NB4 (cell line): Measurements from ENCODE around the gene SYNGR1.

Experiments
- DNase-seq: peaks from one replicate; pipeline ENCODE4 v3.0.0; 2010; ENCODE audit warnings: low read depth
- H3K4me3 ChIP-seq: one replicate; pipeline ENCODE4 v1.5.1; 2011; ENCODE audit warnings: mild to moderate bottlenecking, low read depth, low read length, moderate library complexity
- MYC ChIP-seq: IDR thresholded peaks from 2 replicates; pipeline ENCODE4 v1.6.1; 2011; ENCODE audit warnings: low read depth, low read length
- POLR2A ChIP-seq: IDR thresholded peaks from 2 replicates; pipeline ENCODE4 v1.6.1; 2011; ENCODE audit warnings: mild to moderate bottlenecking; ENCODE audit not compliant: insufficient read length; ENCODE audit errors: extremely low read depth
- TF ChIP-seq, protein P1 (sequence below): IDR thresholded peaks from one replicate; pipeline ENCODE4 v1.5.1; 2012; ENCODE audit warnings: low read depth, low read length
- TF ChIP-seq, protein P2 (sequence below): IDR thresholded peaks from 2 replicates; pipeline ENCODE4 v1.6.1; 2011; ENCODE audit warnings: low read depth, low read length

SYNGR1 gene

DNA sequence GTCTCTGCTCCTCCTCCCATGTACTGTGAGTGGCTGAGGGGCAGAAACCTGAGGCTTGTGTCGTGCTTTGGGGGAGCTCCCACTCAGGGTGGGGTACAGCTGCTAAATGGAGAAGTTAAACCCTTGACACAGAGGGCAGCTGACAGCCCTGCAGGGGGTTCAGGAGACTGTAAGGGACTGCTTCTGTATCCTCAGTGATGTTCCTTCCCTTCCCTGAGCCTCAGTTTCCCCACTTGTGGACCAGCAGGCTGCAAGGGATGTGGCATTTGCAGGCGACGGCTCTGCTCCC, 15.6 kb downstream of the SYNGR1 start:
- TF ChIP-seq POLR2A (no peak), MYC (no peak)
- TF ChIP-seq, protein P1, sequence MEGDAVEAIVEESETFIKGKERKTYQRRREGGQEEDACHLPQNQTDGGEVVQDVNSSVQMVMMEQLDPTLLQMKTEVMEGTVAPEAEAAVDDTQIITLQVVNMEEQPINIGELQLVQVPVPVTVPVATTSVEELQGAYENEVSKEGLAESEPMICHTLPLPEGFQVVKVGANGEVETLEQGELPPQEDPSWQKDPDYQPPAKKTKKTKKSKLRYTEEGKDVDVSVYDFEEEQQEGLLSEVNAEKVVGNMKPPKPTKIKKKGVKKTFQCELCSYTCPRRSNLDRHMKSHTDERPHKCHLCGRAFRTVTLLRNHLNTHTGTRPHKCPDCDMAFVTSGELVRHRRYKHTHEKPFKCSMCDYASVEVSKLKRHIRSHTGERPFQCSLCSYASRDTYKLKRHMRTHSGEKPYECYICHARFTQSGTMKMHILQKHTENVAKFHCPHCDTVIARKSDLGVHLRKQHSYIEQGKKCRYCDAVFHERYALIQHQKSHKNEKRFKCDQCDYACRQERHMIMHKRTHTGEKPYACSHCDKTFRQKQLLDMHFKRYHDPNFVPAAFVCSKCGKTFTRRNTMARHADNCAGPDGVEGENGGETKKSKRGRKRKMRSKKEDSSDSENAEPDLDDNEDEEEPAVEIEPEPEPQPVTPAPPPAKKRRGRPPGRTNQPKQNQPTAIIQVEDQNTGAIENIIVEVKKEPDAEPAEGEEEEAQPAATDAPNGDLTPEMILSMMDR = no peak
- TF ChIP-seq, protein P2, sequence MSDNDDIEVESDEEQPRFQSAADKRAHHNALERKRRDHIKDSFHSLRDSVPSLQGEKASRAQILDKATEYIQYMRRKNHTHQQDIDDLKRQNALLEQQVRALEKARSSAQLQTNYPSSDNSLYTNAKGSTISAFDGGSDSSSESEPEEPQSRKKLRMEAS = no peak
- no peak for DNase-seq
- no peak overlapping the region for H3K4me3 ChIP-seq

DNA sequence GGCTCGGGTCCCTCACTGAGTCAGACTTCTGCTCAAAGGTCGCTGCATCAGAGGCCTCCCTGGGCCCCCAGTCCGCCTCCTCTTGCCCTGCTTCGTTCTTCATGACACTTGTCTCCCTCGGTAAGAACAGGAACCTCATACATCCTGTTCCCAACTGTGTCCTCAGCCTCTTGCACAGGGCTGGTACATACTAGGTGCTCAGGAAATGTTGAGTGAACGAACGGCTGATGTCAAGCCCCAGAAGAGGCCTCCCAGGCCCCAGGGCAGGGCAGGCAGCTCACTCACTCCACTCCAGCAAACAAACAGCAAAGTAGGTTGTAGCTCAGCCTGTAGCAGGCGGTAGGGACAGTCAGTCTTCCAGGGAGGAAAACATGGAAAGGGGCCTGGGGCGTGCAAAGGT, 17.2 kb downstream of the SYNGR1 start:
- peak; percentile 51 for DNase-seq
- TF ChIP-seq, protein P2 = no peak
- TF ChIP-seq MYC (no peak), POLR2A (no peak)
- TF ChIP-seq, protein P1 = no peak
- H3K4me3 ChIP-seq = no peak overlapping the region

DNA sequence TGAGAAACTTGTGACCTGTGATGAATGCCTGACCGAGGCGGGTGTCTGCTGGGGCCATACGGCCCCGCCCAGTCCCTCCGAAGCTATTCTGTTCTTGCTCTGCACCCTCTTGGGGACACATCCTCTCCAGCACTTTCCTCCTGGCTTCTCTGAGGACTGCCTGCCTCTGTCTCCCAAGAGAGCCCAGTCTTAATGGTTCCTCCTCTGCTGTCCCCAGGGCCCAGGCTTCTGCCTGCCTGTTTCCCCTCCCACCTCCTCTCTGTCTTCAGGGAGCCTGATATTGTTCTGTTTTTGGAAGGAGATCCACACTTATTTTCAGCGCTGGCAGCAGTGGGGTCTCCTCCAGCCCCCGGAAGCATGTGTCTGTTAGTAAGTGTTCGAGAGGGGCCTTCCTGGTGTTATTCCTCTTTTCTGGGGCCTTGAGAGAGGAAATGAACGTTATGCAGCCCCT, 18.7 kb downstream of the SYNGR1 start:
- TF ChIP-seq, protein P1 = no peak
- TF ChIP-seq MYC (no peak), POLR2A (no peak)
- TF ChIP-seq, protein P2 = no peak
- peak; percentile 83 for DNase-seq
- no peak overlapping the region for H3K4me3 ChIP-seq

DNA sequence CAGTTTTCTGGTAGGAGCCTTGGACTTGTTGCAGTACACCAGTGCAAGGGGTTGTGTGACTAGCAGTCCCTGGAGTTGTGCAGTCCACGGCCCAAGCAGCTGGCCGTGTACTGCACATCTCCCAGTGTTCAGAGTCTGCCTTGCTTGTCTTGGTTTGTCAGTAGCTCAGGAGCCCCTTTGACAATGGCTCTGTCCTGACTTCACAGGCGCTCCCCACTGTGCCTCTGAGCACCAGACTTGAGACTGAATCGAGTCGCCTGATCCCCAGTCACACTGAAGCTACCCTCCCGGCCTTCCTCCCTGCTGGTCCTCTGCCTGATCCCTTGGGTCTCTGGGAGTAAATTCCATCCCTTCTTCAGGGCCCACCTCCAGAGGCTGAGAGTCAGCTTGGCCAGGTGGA, 19.4 kb downstream of the SYNGR1 start:
- TF ChIP-seq, protein P2 = no peak
- TF ChIP-seq POLR2A = no peak
- TF ChIP-seq, protein P1 = no peak
- TF ChIP-seq MYC = no peak
- no peak for DNase-seq
- no peak overlapping the region for H3K4me3 ChIP-seq

DNA sequence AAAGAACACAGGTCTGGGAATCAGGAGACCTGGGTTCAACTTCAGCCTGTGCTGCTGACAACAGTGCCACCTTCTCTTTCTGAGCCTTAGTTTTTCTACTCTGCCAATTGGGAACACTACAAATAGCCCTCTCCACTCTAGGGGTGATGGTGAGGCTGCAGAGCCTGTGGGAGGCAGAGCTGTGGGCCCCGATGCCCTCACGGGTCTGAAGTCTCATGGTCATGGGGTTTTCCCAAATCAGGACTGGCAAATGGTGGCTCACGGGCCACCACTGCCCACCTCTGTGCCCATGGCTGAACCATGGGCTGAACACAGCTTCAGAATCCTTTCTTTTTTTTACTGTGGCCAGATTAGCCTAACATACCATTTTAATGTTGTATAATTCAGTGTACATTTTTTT, 19.8 kb downstream of the SYNGR1 start:
- no peak overlapping the region for H3K4me3 ChIP-seq
- TF ChIP-seq POLR2A (no peak), MYC (no peak)
- TF ChIP-seq, protein P2 = no peak
- TF ChIP-seq, protein P1 = no peak

DNA sequence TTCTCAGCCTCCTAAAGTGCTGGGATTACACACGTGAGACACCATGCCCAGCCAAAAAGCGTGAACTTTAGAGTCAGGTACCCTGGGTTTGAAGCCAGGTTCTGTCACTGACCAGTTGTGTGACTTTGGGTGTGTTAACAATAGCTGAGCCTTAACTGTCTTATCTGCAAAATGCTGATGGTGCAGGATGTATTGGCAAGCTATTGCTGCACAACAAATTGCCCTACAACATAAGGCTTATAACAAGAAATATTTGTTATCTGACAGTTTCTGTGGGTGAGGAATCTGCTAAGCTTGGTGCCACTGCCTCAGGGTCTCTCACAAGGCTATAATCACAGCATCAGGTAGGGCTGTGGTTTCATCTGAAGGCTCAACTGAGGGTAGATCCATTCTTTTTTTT, 21.9 kb downstream of the SYNGR1 start:
- TF ChIP-seq, protein P2 = no peak
- TF ChIP-seq POLR2A (no peak), MYC (no peak)
- TF ChIP-seq, protein P1 = no peak
- DNase-seq = no peak

More for the DNA sequence above, 19.8 kb downstream of the SYNGR1 start:
- DNase-seq = no peak

More for the DNA sequence above, 21.9 kb downstream of the SYNGR1 start:
- no peak overlapping the region for H3K4me3 ChIP-seq
